HepG2 (cell line): ENCODE results near the gene ZNF764. TPM values are rescaled to one million over a fixed set of nuclear protein-coding genes. Genes with fewer than 3 reads are reported as not detected.
A peak's percentile ranks its signal among the peaks of the same experiment; 100 is the strongest.

ENCODE experiments used
- ARNT2 ChIP-seq: sonication (generic); formaldehyde crosslinking; IDR thresholded peaks from 2 replicates; pipeline ENCODE4 v1.8.0; 2022; ENCODE audit warnings: mild to moderate bottlenecking, low read depth, missing genetic modification reagents, moderate library complexity
- ESRRA ChIP-seq: sonication (generic); formaldehyde crosslinking; IDR thresholded peaks from 2 replicates; pipeline ENCODE4 v1.5.1; 2020; ENCODE audit warnings: mild to moderate bottlenecking, low read depth, missing genetic modification reagents
- NFKBIZ ChIP-seq: IDR thresholded peaks from 2 replicates; pipeline ENCODE4 v1.6.1; 2018; ENCODE audit warnings: missing genetic modification reagents, missing compliant biosample characterization
- NPAS2 ChIP-seq: sonication (generic); formaldehyde crosslinking; IDR thresholded peaks from 2 replicates; pipeline ENCODE4 v1.8.0; 2022; ENCODE audit warnings: mild to moderate bottlenecking, missing genetic modification reagents, borderline replicate concordance
- PAF1 ChIP-seq: IDR thresholded peaks from 2 replicates; pipeline ENCODE4 v1.6.1; 2016; ENCODE audit warnings: missing genetic modification reagents, missing compliant biosample characterization
- PAX8 ChIP-seq: sonication (generic); formaldehyde crosslinking; IDR thresholded peaks from 2 replicates; pipeline ENCODE4 v1.8.0; 2022; ENCODE audit warnings: mild to moderate bottlenecking, missing genetic modification reagents, borderline replicate concordance
- TP53 ChIP-seq: sonication (generic); formaldehyde crosslinking; conservative IDR thresholded peaks from 2 replicates; pipeline ENCODE4 v1.4.0; 2020; ENCODE audit warnings: missing genetic modification reagents
- ZFP37 ChIP-seq: sonication (generic); formaldehyde crosslinking; IDR thresholded peaks from 2 replicates; pipeline ENCODE4 v1.4.0; 2020; ENCODE audit warnings: missing genetic modification reagents, borderline replicate concordance
- ZNF33B ChIP-seq: sonication (generic); formaldehyde crosslinking; IDR thresholded peaks from 2 replicates; pipeline ENCODE4 v1.5.1; 2020; ENCODE audit warnings: mild to moderate bottlenecking, missing genetic modification reagents
- ZNF367 ChIP-seq: sonication (generic); formaldehyde crosslinking; IDR thresholded peaks from 2 replicates; pipeline ENCODE4 v1.4.0; 2020; ENCODE audit warnings: missing genetic modification reagents, borderline replicate concordance
- ZNF816 ChIP-seq: sonication (generic); formaldehyde crosslinking; IDR thresholded peaks from 2 replicates; pipeline ENCODE4 v1.8.0; 2022; ENCODE audit warnings: missing genetic modification reagents, mild to moderate bottlenecking, borderline replicate concordance
- ZSCAN31 ChIP-seq: sonication (generic); formaldehyde crosslinking; IDR thresholded peaks from 2 replicates; pipeline ENCODE4 v1.5.0; 2020; ENCODE audit warnings: low read depth, mild to moderate bottlenecking, missing genetic modification reagents
- polyA plus RNA-seq, 8 experiments: library from polyadenylated mRNA; depleted of rRNA in 3 of 8; stranded (reverse) in 7 of 8; unstranded in 1 of 8; fragments of >200 nt; fragmentation: Illumina TruSeq in 4 of 8; extraction: Trizol in 4 of 8; gene quantifications; 2 replicates each; pipeline versions ENCODE4 v1.2.1 to v1.2.3, GENCODE V29; 2011 to 2016; ENCODE audit warnings: low read depth in 4 of 8, missing spikeins in 1 of 8, mixed read lengths in 1 of 8; ENCODE audit not compliant: insufficient read depth in 1 of 8
- total RNA-seq, 5 experiments: library from RNA; depleted of rRNA; stranded (reverse); fragments of >200 nt; fragmentation: Illumina TruSeq; extraction: Trizol; gene quantifications; 2 replicates each; pipeline ENCODE4 v1.2.3, GENCODE V29; 2016; ENCODE audit warnings: low read depth in 1 of 5
- TF ChIP-seq, protein P1 (sequence below), 2 experiments: sonication (generic) in 1 of 2; formaldehyde crosslinking in 1 of 2; IDR thresholded peaks; 2 replicates each; pipeline versions ENCODE4 v1.6.1 to v1.9.0; 2014 to 2022; ENCODE audit warnings: antibody characterized with exemption in 1 of 2, borderline replicate concordance in 1 of 2, inconsistent platforms in 1 of 2, low read depth in 1 of 2, missing genetic modification reagents in 1 of 2
- TF ChIP-seq, protein P2 (sequence below): IDR thresholded peaks from 2 replicates; pipeline ENCODE4 v1.6.1; 2012; ENCODE audit warnings: low read length, improper control_type of control experiment
- TF ChIP-seq, protein P3 (sequence below): sonication (generic); formaldehyde crosslinking; IDR thresholded peaks from 2 replicates; pipeline ENCODE4 v1.8.1; 2023; ENCODE audit warnings: mild to moderate bottlenecking, inconsistent platforms, moderate library complexity, missing genetic modification reagents, borderline replicate concordance
- TF ChIP-seq, protein P4 (sequence below): sonication (generic); formaldehyde crosslinking; IDR thresholded peaks from 2 replicates; pipeline ENCODE4 v1.8.0; 2022; ENCODE audit warnings: mild to moderate bottlenecking, missing genetic modification reagents, moderate library complexity

ZNF764 gene
- total and polyA plus RNA-seq, 2 of the 13 experiments (the other 11 are each of a cell fraction or from before 2014, with no cell fraction given), result 4.1 to 9.1 TPM

DNA sequence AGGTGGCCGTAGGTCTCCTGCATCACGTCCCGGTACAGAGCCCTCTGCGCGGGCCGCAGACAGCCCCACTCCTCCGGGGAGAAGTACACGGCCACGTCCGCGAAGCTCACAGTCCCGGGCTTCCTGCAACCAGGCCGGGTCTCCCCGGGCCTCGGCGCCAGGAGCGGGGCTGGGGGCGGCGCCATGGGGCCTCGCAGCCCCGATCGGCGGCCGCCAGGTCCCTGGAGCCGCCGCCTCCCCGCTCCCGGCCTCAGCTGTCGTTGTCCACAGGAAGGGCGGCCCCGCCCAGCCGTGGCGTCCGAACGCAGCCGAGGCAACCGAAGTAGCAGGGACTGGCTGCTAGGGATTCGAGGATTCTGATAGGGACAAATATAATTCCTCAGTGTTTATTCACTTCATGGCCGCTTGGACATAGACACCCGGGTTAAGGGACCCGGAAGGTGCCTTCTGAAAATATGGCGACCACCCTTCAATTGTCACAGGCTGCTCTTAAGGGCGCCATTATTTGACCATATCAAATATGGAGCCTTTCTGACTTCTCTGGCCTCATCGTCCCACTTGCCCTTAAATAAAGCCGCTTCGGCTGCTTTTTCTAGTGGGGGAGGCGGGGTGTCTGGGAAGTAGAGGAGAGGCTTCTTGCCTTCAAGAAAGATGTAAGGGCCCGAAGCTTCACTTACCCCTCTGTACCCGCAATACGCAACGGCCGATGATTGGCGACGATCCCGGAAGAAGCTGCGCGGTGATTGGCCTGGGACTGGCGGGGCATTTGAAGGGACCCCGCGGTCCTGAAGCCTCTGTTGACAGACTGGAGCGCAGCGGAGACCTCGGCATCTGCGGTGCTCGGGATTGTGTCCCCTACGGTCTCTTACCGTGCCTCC lies 13.5 kb upstream of the ZNF764 start, which contains the start of gene ZNF688 (continued):
- TF ChIP-seq ZNF367 (CRISPR knock-in tag), result no peak
- TF ChIP-seq PAF1, result no peak
- TF ChIP-seq, protein P1, sequence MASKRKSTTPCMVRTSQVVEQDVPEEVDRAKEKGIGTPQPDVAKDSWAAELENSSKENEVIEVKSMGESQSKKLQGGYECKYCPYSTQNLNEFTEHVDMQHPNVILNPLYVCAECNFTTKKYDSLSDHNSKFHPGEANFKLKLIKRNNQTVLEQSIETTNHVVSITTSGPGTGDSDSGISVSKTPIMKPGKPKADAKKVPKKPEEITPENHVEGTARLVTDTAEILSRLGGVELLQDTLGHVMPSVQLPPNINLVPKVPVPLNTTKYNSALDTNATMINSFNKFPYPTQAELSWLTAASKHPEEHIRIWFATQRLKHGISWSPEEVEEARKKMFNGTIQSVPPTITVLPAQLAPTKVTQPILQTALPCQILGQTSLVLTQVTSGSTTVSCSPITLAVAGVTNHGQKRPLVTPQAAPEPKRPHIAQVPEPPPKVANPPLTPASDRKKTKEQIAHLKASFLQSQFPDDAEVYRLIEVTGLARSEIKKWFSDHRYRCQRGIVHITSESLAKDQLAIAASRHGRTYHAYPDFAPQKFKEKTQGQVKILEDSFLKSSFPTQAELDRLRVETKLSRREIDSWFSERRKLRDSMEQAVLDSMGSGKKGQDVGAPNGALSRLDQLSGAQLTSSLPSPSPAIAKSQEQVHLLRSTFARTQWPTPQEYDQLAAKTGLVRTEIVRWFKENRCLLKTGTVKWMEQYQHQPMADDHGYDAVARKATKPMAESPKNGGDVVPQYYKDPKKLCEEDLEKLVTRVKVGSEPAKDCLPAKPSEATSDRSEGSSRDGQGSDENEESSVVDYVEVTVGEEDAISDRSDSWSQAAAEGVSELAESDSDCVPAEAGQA (IDR thresholded peaks at IDR 0.05; ENCODE audit: low read depth), result peak; percentile 63; the same call in 1 of the 2 replicates
- TF ChIP-seq, protein P1 (CRISPR knock-in tag; IDR thresholded peaks at IDR 0.05; ENCODE audit: borderline replicate concordance), result no peak
- TF ChIP-seq ESRRA (CRISPR knock-in tag), result peak; percentile 40; the same call in 1 of the 2 replicates
- no peak for TF ChIP-seq ZNF816
- no peak; the same call in 1 of the 2 replicates for TF ChIP-seq ZFP37 (CRISPR knock-in tag)
- no peak for TF ChIP-seq ZNF33B (CRISPR knock-in tag)
- peak; percentile 88 for TF ChIP-seq ZSCAN31 (CRISPR knock-in tag)
- TF ChIP-seq, protein P2, sequence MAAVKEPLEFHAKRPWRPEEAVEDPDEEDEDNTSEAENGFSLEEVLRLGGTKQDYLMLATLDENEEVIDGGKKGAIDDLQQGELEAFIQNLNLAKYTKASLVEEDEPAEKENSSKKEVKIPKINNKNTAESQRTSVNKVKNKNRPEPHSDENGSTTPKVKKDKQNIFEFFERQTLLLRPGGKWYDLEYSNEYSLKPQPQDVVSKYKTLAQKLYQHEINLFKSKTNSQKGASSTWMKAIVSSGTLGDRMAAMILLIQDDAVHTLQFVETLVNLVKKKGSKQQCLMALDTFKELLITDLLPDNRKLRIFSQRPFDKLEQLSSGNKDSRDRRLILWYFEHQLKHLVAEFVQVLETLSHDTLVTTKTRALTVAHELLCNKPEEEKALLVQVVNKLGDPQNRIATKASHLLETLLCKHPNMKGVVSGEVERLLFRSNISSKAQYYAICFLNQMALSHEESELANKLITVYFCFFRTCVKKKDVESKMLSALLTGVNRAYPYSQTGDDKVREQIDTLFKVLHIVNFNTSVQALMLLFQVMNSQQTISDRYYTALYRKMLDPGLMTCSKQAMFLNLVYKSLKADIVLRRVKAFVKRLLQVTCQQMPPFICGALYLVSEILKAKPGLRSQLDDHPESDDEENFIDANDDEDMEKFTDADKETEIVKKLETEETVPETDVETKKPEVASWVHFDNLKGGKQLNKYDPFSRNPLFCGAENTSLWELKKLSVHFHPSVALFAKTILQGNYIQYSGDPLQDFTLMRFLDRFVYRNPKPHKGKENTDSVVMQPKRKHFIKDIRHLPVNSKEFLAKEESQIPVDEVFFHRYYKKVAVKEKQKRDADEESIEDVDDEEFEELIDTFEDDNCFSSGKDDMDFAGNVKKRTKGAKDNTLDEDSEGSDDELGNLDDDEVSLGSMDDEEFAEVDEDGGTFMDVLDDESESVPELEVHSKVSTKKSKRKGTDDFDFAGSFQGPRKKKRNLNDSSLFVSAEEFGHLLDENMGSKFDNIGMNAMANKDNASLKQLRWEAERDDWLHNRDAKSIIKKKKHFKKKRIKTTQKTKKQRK, result no peak
- TF ChIP-seq ARNT2, result peak; percentile 60
- TF ChIP-seq NFKBIZ (CRISPR knock-in tag), result no peak
- TF ChIP-seq PAX8 (CRISPR knock-in tag), result peak; percentile 20; the same call in 1 of the 2 replicates
- TF ChIP-seq, protein P3, sequence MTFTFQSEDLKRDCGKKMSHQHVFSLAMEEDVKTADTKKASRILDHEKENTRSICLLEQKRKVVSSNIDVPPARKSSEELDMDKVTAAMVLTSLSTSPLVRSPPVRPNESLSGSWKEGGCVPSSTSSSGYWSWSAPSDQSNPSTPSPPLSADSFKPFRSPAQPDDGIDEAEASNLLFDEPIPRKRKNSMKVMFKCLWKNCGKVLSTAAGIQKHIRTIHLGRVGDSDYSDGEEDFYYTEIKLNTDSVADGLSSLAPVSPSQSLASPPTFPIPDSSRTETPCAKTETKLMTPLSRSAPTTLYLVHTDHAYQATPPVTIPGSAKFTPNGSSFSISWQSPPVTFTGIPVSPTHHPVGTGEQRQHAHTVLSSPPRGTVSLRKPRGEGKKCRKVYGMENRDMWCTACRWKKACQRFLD, result no peak
- no peak for TF ChIP-seq NPAS2 (CRISPR knock-in tag)
- TF ChIP-seq TP53 (CRISPR knock-in tag), result no peak
- TF ChIP-seq, protein P4, sequence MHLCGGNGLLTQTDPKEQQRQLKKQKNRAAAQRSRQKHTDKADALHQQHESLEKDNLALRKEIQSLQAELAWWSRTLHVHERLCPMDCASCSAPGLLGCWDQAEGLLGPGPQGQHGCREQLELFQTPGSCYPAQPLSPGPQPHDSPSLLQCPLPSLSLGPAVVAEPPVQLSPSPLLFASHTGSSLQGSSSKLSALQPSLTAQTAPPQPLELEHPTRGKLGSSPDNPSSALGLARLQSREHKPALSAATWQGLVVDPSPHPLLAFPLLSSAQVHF (CRISPR knock-in tag), result no peak; the same call in 1 of the 2 replicates
